ENCODE measurements around the gene AGAP1.

- TF ChIP-seq, protein P1, sequence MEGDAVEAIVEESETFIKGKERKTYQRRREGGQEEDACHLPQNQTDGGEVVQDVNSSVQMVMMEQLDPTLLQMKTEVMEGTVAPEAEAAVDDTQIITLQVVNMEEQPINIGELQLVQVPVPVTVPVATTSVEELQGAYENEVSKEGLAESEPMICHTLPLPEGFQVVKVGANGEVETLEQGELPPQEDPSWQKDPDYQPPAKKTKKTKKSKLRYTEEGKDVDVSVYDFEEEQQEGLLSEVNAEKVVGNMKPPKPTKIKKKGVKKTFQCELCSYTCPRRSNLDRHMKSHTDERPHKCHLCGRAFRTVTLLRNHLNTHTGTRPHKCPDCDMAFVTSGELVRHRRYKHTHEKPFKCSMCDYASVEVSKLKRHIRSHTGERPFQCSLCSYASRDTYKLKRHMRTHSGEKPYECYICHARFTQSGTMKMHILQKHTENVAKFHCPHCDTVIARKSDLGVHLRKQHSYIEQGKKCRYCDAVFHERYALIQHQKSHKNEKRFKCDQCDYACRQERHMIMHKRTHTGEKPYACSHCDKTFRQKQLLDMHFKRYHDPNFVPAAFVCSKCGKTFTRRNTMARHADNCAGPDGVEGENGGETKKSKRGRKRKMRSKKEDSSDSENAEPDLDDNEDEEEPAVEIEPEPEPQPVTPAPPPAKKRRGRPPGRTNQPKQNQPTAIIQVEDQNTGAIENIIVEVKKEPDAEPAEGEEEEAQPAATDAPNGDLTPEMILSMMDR (IDR thresholded peaks at IDR 0.05), result no peak
- no peak for TF ChIP-seq POLR2A (IDR thresholded peaks at IDR 0.05)
Measured at GRCh38 chr2:235659767-235660322, 166.0 kb downstream of the AGAP1 start.

Measured in thyroid gland (tissue), 4 donors.